ENCODE measurements around the gene IVL.
A peak's percentile ranks its signal among the peaks of the same experiment; 100 is the strongest.

IVL gene, protein sequence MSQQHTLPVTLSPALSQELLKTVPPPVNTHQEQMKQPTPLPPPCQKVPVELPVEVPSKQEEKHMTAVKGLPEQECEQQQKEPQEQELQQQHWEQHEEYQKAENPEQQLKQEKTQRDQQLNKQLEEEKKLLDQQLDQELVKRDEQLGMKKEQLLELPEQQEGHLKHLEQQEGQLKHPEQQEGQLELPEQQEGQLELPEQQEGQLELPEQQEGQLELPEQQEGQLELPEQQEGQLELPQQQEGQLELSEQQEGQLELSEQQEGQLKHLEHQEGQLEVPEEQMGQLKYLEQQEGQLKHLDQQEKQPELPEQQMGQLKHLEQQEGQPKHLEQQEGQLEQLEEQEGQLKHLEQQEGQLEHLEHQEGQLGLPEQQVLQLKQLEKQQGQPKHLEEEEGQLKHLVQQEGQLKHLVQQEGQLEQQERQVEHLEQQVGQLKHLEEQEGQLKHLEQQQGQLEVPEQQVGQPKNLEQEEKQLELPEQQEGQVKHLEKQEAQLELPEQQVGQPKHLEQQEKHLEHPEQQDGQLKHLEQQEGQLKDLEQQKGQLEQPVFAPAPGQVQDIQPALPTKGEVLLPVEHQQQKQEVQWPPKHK

DNA sequence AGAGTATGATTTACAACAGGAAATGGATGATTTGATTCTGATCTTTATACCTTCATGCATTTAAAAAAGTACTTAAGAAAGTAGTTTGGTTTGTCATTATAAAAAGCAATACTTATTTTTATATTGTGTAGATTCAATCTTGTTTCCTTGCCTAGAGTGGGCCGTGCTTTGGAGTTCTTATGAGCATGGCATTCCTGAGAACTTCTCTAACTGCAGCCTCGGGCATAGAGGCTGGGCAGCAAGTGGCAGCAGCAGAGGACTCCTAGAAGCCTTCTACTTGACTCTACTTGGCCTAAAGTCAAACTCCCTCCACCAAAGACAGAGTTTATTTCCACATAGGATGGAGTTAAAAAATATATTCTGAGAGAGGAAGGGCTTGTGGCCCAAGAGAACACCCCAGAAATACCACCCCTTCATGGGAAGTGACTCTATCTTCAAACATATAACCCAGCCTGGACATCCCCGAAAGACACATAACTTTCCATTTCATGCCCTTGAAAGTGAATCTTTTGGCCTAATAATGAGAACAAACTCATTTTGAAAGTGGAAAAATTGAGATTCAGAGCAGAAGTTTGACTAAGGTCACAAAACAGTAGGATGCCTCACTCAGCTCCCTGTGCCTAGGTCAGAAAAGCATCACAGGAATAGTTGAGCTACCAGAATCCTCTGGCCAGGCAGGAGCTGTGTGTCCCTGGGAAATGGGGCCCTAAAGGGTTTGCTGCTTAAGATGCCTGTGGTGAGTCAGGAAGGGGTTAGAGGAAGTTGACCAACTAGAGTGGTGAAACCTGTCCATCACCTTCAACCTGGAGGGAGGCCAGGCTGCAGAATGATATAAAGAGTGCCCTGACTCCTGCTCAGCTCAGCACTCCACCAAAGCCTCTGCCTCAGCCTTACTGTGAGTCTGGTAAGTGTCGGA, at the start of gene IVL:
Gene IVL, plus strand, starts transcription at position 861 of the 916 bp plus-strand sequence. CDS start 1,252 bp downstream, outside the sequence.
- no peak for DNase-seq (ENCODE audit: low read depth in 2 of 2)

DNA sequence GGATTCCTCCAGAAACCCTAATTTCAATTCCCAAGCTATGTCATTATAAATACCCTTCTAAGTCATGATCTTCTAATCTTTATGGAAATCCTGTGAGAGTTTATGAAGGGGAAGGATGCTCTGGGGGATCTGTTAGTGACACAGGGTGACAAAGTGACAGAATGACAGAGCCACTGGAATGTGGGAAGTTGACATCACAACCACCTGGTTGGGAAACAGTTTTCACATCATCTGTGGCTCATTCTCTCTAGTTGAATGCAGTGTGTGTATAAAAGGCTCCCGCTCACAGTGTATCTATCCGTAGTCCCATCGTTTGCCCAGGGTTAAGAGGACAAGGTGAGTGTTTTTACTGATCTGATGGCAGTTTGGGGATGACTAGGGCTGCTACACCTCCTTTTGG, 48.6 kb upstream of the IVL start, which contains the start of gene LCE7A:
Gene LCE7A, plus strand, starts transcription at position 301 of the 400 bp plus-strand sequence. CDS start 702 bp downstream, outside the sequence.
- DNase-seq (ENCODE audit: low read depth in 2 of 2): no peak

DNA sequence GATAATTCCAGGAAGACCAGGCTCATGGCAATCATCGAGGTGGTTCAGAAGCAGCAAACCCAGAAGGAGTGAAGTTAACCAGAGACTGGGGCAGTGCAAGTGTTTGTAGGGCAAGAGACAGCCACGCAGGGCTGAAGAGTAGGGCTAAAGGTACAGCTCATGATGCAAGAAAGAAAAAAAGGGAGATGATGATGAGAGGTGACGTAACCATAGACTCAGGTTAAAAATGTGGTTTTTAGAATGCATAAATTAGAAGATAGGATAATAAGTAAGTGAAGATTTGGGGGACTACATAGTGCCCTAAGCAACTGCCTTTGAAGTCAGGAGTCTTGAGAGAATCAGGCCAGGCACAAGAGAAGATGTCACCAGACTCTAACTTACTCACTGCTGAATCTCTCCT, 48.2 kb upstream of the IVL start:
- no peak for DNase-seq (ENCODE audit: low read depth in 2 of 2)

DNA sequence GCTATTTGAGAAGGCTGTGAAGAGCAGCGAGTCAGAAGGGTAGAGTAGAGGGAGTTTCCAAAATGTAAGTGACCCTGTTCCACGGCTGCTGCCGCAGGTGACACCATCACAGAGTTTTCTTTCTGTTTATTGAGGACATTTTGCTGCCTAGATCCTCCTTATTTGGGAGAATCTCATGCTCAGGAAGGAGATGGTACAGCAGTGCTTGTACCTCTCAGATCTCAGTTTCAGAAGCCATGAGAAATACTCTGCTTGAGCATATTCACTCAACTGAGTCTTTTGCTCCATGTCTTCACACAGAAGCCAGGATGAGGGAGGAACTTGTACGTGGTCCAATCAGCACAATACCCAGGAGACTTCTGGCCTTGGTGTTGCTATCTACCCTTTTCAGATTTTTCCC, 47.0 kb upstream of the IVL start:
- no peak for DNase-seq (ENCODE audit: low read depth in 2 of 2)

DNA sequence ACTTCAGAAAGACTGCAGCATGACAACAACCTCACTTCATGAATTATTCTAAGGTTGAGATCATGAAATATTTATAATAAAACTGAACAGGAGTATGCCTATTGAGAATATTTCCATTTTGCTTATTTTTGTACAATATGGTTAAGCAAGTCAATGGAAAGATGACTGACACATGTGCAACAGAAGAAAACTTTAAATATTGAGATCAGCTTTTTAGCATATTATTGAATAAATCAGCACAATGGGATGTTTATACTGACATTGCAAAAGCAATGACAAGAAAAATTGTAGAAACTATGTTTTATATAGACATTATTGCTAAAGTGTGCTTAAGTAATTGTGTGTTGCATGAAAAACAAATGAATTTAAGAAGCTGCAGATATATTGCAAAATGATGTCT, 43.9 kb upstream of the IVL start:
- no peak for DNase-seq (ENCODE audit: low read depth in 2 of 2)

DNA sequence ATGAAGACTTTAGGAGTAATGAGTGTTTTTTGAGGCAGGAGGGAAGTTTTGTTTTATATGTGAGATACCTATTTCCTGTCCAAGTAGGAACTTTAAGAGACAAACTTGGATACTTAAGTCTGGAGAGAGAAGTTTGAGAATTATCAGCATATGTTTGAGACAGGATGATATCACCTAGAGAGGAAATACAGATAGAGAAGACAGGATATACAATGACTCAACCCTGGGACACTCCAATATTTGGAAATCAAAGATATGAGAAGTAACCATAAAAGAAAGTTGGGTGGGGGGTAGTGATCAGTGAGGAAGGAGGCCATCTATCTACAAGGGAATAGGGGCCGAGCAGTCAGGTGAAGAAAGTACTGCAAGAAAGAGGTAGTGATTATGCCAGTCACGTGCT, 42.0 kb upstream of the IVL start:
- DNase-seq (ENCODE audit: low read depth in 2 of 2): no peak

DNA sequence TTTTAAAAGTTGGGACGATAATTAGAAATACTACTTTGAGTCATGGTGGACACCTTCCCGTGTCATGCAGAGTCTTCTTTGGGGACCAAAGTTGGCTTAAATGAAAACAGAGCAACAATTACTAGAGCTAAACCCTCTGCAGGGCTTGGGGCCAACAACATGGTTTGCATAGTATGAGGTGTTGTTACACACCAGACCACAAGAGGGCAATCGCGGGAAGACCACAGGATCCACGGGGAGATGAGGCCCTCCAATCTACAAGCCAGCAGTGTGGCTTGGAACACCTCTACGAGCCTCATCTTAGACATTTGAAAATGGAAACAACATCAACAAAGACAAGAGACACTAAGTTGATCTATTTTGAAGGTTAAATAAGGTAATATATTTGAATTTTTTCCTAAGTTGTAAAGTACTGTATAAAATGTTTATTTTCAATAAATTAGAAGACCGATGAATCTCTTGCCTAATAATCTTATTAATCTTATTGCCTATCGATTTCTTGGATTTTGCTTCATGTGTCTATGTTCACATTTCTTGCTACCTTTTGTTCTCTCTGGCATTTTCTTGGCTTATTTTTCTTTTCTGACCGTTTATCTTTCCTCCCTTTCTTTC, 38.4 kb upstream of the IVL start:
- DNase-seq (ENCODE audit: low read depth in 2 of 2): peak; percentile 33 to 49

DNA sequence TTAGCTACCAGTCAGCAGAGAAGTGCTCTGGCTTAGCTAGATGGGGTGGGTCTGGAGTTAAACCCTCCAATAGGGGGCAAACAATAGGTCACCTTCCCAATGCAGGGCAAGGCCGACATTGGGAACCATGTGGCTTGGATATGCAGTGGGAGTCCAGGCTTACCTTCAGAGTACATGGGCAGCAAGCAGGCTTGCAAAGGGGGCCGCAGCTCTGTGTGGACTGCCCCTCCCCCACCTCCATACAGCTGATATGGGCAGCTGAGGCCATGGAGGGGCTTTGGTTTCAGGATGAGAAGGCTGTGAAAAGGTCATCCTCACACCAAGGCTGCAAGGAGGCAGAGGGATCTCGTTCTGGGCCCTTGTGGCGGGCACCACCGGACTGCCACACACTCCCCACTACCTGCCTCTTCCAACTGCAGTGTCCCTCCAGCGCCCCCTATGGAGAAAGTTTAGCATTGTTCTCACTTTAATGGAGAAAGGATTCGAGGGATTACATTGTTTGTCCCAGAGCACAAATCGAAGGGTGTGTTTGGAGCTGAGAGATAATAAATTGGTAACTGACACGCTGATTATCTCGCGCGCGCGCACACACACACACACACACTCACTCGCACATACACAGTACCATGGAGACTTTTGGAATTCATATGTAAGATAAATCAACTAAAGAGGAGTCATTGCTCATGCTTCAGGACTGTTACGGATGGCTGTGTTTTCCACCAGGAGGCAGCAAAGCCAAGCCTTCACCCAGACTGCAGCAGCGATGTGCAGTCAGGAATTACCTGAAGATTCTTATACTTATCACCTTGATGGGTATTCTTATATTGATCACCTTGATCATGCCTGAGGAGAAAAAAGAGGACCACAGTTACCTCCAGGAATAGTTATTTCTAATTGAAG, 37.3 kb upstream of the IVL start:
- DNase-seq (ENCODE audit: low read depth in 2 of 2): no peak

DNA sequence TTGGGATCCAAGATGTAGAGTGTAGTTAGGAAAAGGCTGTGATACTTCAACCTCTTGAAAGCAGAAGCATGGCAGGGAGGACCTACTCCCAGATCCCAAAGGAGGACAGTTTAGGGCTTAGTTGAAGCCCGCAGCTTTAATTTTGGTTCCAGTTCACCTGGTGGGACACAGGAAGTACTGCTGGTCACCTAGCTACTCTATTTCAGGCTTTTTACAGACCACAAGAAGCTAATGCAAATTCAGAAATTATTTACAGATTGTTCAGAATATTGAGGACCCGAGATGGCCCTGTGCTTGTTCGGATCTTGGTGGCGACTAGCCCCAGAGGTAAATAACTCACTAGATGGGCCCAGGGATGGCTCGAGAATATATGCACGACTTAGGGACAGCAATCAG, 36.6 kb upstream of the IVL start:
- no peak for DNase-seq (ENCODE audit: low read depth in 2 of 2)

DNA sequence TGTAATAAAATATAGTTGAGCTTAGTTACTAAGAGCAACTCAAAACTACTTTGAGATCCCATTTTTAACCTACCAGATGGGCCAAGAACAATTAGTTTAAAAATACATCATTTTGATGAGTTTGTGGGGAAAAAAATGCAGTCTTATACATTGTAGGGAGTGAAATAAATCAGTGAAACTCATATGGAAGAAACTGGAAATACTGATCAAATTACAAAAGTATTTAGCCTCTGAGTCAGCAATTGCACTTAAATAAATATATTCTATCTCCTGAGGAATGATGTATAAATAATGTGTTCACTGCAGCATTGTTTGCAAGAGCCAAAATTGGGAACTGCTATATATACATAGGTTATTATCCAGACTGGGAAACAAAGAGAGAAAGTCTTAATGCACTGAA, 34.9 kb upstream of the IVL start:
- DNase-seq (ENCODE audit: low read depth in 2 of 2): no peak

DNA sequence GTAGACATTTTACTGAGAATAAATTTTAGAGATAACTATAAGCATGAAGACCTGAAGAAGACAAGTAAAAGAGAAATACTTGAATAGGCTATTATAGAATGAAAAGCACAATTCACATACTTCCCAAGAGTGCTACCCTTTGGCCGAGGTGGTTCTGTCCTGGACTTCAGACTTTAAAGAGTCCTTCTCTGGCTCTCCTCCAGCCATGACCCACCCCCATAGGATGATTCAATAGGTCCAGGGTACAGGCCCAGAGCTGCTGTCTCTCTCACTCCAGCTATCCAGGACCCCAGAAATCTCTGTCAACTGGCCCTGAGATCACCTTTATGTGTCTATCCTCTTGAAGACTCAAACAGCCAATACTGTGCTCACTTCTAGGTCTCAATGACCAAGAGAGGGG, 31.5 kb upstream of the IVL start:
- no peak for DNase-seq (ENCODE audit: low read depth in 2 of 2)

DNA sequence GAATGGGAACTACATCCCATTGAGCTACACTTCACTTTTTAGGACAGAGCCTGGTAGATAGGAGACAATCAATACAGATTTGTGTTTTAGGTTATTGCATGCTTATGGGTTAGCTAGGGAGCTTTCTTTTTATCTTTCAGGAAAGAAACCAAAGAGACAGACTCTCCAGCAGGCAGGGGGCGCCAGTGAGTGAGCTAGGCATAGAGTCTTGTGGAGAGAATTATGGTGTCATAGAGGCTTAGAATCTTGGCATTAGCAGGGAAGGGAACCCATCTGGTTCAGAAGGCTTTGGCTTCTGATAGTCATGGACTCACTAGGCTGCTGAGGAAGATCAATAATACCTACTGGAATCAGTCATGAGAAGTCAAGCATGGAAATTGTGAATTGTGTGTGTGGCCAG, 30.3 kb upstream of the IVL start, which contains the start of gene SMCP:
Gene SMCP, plus strand, starts transcription at position 281 of the 400 bp plus-strand sequence. CDS start 6,101 bp downstream, outside the sequence.
- DNase-seq (ENCODE audit: low read depth in 2 of 2): peak; percentile 5 to 20

DNA sequence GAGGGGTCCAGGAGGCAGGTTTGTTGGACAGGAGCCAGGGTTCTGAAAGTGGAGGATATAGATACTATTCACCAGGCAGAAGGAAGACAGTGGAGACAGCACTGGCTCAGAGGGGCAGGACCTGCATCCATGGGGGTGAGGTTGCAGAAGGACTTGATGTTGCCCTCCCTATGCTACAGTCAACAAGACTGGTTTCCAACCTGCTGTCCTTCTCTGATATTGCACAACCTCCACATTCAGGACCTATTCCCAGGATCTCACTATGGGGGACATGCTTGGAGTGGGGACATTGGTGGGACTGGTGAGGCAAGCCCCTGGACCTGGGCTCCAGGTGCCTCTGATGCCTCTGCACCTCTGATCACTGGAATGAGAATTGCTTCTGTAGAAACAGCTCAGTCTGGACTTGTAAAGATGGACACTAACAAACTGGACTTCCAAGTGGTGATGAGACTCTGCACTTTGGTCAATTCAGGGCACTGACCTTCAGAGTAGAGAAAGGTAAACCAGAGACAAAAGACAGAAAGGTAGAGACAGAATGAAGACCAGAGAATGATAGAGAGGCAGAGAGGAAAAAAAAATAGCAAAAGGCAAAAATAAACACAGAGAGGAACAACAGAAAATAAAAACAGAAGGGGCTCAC, 28.7 kb upstream of the IVL start:
- no peak for DNase-seq (ENCODE audit: low read depth in 2 of 2)

DNA sequence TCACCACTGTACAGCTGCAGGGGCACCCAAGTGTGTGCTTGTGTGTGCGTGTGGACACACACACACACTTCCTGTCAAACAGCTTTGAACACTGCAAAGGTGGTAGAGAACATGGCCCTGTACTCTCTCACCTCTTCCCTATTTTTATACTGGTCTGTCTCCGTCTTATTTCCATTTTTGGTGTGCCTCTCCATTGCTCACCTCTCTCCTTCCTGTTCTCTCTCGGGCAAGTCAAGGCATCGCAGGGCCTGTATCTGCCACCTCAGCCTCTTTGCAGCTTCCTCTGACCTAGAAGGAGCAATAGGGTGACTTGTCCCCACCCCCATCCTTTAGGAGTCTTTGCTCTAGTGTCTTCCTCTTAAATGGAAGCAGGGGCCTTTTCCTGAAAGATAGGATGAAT, 28.0 kb upstream of the IVL start:
- DNase-seq (ENCODE audit: low read depth in 2 of 2): no peak

DNA sequence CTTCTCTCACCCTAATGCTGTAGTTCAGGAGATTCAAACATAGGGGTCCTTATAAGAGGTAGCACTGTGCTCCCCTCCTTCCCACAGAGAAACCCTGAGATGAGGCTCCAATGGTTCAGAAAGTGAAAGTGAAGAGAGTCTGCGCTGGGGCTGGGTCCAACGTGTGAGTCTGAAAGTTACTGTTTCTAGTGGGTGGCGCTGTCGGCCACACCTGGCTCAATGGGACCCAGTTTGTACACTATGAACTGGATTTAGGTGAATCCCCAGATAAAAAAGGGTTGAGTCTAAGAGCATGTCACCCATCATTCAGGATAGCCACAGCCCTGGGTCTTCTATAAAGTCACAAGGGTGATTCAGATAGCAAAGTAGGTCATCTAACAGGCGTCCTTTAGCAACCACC, 27.4 kb upstream of the IVL start:
- no peak for DNase-seq (ENCODE audit: low read depth in 2 of 2)

DNA sequence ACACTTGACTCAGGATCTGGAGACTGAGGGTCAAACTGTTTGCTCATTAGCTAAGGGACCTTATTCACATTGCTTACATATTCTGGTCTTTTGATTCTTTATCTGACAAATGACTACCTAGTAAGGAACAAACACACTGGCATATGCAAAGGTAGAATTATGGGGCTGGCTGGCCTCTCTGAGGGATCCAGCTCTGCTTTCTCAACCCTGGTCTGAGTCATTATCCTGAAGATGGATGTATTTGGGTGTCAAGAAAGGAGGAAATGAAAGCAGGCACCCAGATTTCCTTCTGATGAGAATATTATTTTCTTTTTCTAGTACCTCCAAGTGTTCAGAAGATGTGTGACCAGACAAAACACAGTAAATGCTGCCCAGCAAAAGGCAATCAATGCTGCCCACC, 24.3 kb upstream of the IVL start:
- DNase-seq (ENCODE audit: low read depth in 2 of 2): no peak

DNA sequence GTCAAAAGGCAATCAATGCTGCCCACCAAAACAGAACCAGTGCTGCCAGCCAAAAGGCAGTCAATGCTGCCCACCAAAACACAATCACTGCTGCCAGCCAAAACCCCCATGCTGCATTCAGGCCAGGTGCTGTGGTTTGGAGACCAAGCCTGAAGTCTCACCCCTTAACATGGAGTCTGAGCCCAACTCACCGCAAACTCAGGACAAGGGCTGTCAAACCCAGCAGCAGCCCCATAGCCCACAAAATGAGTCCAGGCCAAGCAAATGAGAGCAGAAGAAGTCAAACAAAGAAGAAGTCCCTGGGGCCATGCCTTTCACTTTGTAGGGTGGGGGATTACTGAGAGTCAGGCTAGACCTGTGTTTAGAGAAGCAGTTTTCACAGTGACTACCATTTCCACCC, 23.8 kb upstream of the IVL start:
- no peak for DNase-seq (ENCODE audit: low read depth in 2 of 2)

DNA sequence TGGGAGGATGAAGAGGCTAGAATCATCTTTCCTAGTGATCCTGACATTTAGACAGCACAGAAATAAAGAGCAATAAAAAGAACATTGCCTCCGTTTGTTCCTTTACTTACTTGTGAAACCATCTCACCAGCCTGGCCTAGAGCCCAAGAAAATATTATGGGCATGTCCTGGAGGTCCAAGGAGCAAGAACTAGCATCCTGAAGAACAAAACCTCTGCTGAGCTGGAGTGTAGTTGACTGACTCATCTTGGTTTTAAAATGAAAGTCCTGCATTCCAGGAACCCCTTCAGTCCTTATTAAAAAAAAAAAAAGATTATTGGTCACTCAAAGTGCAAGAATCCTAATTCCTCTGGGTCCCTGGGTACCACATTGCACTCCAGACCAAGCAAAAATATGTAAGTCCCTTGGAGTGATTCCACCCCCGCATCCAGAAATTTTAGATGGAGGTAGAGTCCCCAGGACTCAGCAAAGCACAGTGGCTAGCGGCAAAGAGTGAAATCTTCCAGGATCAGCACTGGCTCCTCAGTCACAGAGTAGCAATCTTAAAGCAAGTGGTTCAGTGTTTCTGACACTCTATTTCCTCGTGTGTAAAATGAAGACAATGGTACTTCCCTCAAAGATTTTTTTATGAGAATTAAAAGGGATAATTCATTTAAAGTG, 23.3 kb upstream of the IVL start:
- no peak for DNase-seq (ENCODE audit: low read depth in 2 of 2)

DNA sequence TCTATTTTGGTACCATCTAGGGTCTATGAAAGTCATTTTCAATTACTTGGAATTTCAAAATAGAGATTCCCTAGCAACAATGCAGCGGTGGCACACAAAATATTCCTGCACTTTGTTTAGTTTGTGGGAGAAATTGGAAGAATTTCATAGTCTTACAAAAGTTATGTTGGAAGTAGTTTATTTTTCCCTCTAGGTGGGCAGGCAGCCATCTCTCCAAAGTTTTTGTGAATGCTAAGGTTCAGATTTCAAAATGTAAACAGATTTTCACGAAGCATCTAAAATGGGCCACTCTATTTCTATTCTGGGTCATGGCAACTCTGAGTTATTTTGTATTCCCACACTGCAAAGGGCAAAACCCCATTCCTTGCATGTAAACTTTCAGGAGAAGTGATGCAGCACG, 22.3 kb upstream of the IVL start:
- DNase-seq (ENCODE audit: low read depth in 2 of 2): no peak

Measured in stimulated activated CD4-positive, alpha-beta T cell treated with anti-CD3 and anti-CD28 coated beads, Interleukin-15, amount 100 ng/mL, for 48 hours (primary cell).